A673 (cell line): ENCODE results near the gene SNX13. TPM values are rescaled to one million over a fixed set of nuclear protein-coding genes. Genes with fewer than 3 reads are reported as not detected.

Experiments used
- BruUV-seq: library from RNA; stranded (reverse); fragments of 400-500 nt; replicated peaks from 2 replicates; lab custom pipeline; 2021; lab: Mats Ljungman, UMichigan
- CTCF ChIA-PET: fragments of 300-600 bp; sonication (Branson Sonifier 250); formaldehyde crosslinking; loops from one replicate; lab custom pipeline; 2022; ENCODE audit warnings: antibody characterized with exemption; lab: Charles Lee
- POLR2A ChIA-PET: fragments of 300-600 bp; sonication (Branson Sonifier 250); formaldehyde crosslinking; loops from one replicate; lab custom pipeline; 2022; ENCODE audit warnings: antibody characterized with exemption; ENCODE audit not compliant: low non-redundant PET; lab: Charles Lee
- DNase-seq: peaks from one replicate; pipeline ENCODE4 v3.0.0-alpha.2; 2015; ENCODE audit warnings: low spot score
- H3K27ac ChIP-seq: fragments of 200-600 bp; sonication (generic); 2 replicates; pipeline ENCODE4 v1.5.1; 2016; ENCODE audit warnings: mixed run types, low read depth, mild to moderate bottlenecking, mixed read lengths, antibody characterized with exemption, low read length; ENCODE audit not compliant: poor library complexity, severe bottlenecking
- H3K27me3 ChIP-seq: fragments of 200-600 bp; sonication (generic); replicated peaks from 2 replicates; pipeline ENCODE4 v1.6.1; 2017; ENCODE audit warnings: mixed run types, low read depth, mild to moderate bottlenecking, mixed read lengths, antibody characterized with exemption, low read length; ENCODE audit not compliant: insufficient read depth, poor library complexity
- H3K36me3 ChIP-seq: fragments of 200-600 bp; sonication (generic); 2 replicates; pipeline ENCODE4 v1.6.1; 2016; ENCODE audit warnings: mixed run types, mild to moderate bottlenecking, mixed read lengths, antibody characterized with exemption, low read length; ENCODE audit not compliant: insufficient read depth, poor library complexity, severe bottlenecking
- H3K4me1 ChIP-seq: fragments of 200-600 bp; sonication (generic); 2 replicates; pipeline ENCODE4 v1.6.1; 2017; ENCODE audit warnings: mixed run types, mild to moderate bottlenecking, mixed read lengths, antibody characterized with exemption, low read length; ENCODE audit not compliant: insufficient read depth, poor library complexity, severe bottlenecking
- H3K4me3 ChIP-seq: fragments of 200-600 bp; sonication (generic); 2 replicates; pipeline ENCODE4 v1.5.1; 2016; ENCODE audit warnings: low read depth, mixed run types, mild to moderate bottlenecking, mixed read lengths, low read length; ENCODE audit not compliant: poor library complexity, severe bottlenecking
- H3K9me3 ChIP-seq: fragments of 200-600 bp; sonication (generic); 2 replicates; pipeline ENCODE4 v1.6.1; 2016; ENCODE audit warnings: mixed run types, low read depth, mild to moderate bottlenecking, mixed read lengths, antibody characterized with exemption, low read length; ENCODE audit not compliant: poor library complexity, severe bottlenecking
- EZH2 ChIP-seq: fragments of 200-600 bp; sonication (generic); IDR thresholded peaks from 2 replicates; pipeline ENCODE4 v1.6.1; 2017; ENCODE audit warnings: borderline replicate concordance, low read depth, mild to moderate bottlenecking, mixed read lengths, antibody characterized with exemption, low read length; ENCODE audit not compliant: poor library complexity, severe bottlenecking
- intact Hi-C: fragments of 100-400 bp; cut with micrococcal nuclease; formaldehyde crosslinking; loops from one replicate; pipeline ENCODE4 v1.10.0; 2022; ENCODE audit not compliant: unreplicated experiment
- total RNA-seq: library from RNA; stranded (reverse); gene quantifications from 2 replicates; pipeline ENCODE4 v1.2.3, GENCODE V29; 2021
- TF ChIP-seq, protein P1 (sequence below): fragments of 300-800, 200-600 bp; sonication (generic); conservative IDR thresholded peaks from 2 replicates; pipeline ENCODE4 v1.5.1; 2017; ENCODE audit warnings: low read depth, mild to moderate bottlenecking, antibody characterized with exemption, low read length, moderate library complexity, mixed read lengths

SNX13 gene
- total RNA-seq, 1 experiment from 2014 or later = 31.2 TPM

DNA sequence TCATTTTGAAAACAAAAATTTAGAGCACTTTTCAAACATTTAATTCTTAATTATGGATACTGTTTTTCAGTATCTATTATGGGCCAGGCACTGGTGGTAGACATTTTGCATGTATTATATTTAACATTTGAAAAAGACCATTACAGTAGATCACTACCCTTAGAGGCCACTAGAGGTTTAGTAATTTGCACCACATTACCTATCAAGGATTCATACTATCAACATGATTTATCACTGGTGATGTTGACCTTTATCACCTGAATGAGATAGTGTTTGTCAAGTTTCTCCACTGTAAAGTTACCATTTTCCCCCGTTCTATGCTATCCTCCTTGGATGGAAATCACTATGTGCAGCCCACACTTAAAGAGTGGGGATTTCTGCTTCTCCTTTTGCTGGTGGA is 4.4 kb upstream of the SNX13 start:
- no peaks in the 10 kb centered on the region for H3K36me3 ChIP-seq
- no peak overlapping the region for H3K4me3 ChIP-seq
- no peaks in the 10 kb centered on the region for H3K9me3 ChIP-seq
- ChIA-PET CTCF (no interaction called here), POLR2A (no interaction called here)
- no peak overlapping the region for H3K27ac ChIP-seq
- intact Hi-C loops = no loop called here
- DNase-seq = no peak
- no peaks in the 10 kb centered on the region for H3K27me3 ChIP-seq
- H3K4me1 ChIP-seq = peaks cover 8% of the 10 kb centered on the region
- no TSS peak for BruUV-seq
- TF ChIP-seq EZH2 = no peak
- TF ChIP-seq, protein P1, sequence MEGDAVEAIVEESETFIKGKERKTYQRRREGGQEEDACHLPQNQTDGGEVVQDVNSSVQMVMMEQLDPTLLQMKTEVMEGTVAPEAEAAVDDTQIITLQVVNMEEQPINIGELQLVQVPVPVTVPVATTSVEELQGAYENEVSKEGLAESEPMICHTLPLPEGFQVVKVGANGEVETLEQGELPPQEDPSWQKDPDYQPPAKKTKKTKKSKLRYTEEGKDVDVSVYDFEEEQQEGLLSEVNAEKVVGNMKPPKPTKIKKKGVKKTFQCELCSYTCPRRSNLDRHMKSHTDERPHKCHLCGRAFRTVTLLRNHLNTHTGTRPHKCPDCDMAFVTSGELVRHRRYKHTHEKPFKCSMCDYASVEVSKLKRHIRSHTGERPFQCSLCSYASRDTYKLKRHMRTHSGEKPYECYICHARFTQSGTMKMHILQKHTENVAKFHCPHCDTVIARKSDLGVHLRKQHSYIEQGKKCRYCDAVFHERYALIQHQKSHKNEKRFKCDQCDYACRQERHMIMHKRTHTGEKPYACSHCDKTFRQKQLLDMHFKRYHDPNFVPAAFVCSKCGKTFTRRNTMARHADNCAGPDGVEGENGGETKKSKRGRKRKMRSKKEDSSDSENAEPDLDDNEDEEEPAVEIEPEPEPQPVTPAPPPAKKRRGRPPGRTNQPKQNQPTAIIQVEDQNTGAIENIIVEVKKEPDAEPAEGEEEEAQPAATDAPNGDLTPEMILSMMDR = no peak; the same call in 1 of the 2 replicates

DNA sequence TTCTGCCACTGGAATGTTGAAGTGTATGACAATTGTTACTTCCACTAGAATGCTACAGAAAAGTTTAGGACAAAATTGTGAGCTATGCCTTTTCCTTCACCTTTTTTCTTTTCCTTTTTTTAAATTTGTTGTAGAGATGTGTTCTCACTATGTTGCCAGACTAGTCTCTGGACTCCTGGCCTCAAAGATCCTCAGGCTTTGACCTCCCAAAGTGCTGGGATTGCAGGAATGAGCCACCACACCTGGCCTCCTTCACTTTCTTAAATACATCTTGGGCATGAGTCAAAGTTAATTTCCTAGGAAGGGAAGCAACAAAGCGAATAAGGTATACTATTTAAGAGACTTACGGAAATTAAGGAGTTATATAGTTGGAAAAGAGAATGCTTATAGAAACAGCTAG is 2.7 kb upstream of the SNX13 start:
- intact Hi-C loops = no loop called here
- no peaks in the 10 kb centered on the region for H3K27me3 ChIP-seq
- no peaks in the 10 kb centered on the region for H3K36me3 ChIP-seq
- DNase-seq = no peak
- no peaks in the 10 kb centered on the region for H3K9me3 ChIP-seq
- TF ChIP-seq EZH2 = no peak
- TF ChIP-seq, protein P1 = no peak
- no peak overlapping the region for H3K4me3 ChIP-seq
- no TSS peak for BruUV-seq
- ChIA-PET CTCF (no interaction called here), POLR2A (no interaction called here)
- peaks cover 14% of the 10 kb centered on the region for H3K4me1 ChIP-seq
- no peak overlapping the region for H3K27ac ChIP-seq

DNA sequence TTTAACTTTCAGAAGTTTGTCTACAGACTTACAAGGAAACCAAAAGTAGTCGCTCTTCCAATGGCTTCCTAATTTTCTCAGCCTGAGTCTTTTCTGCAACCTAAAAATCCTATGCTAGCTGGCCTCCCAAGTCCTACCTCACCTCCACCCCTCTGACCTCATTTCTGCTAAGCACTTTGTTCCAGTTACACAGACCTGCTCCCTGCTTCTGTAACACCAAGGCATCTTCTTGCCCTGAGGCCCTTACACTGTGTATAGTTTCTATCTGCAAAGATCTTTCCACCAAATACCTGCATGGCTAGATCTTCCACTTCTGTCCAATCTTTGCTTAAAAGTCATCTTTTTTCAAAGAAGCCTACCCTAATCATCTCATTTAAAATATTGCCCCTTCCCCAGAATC is 1.9 kb upstream of the SNX13 start:
- Histone ChIP-seq H3K36me3 (no peaks in the 10 kb centered on the region), H3K4me3 (no peak overlapping the region), H3K4me1 (peaks cover 17% of the 10 kb centered on the region), H3K9me3 (no peaks in the 10 kb centered on the region), H3K27me3 (no peaks in the 10 kb centered on the region), H3K27ac (no peak overlapping the region)
- no TSS peak for BruUV-seq
- intact Hi-C loops = no loop called here
- no peak for DNase-seq
- TF ChIP-seq EZH2 = no peak
- TF ChIP-seq, protein P1 = no peak
- ChIA-PET CTCF (no interaction called here), POLR2A (no interaction called here)
